ENCODE results near the gene DACH1.

DACH1 gene

GRCh38 chr13:71474936-71475335 lies 392.1 kb downstream of the DACH1 start:
- DNase-seq: no peak

- no peak for DNase-seq
These were observed 397.4 kb downstream of the DACH1 start for GRCh38 chr13:71469626-71470025.

GRCh38 chr13:71464686-71465085 lies 402.3 kb downstream of the DACH1 start:
- no peak for DNase-seq

GRCh38 chr13:71461892-71462291 lies 405.1 kb downstream of the DACH1 start:
- no peak for DNase-seq

- no peak for DNase-seq
These were observed 406.8 kb downstream of the DACH1 start for GRCh38 chr13:71460211-71460610.

- DNase-seq: no peak
These were observed 407.3 kb downstream of the DACH1 start for GRCh38 chr13:71459708-71460107.

- DNase-seq: no peak
These were observed 409.4 kb downstream of the DACH1 start for GRCh38 chr13:71457645-71458044.

GRCh38 chr13:71456136-71456535 lies 410.9 kb downstream of the DACH1 start:
- DNase-seq: no peak

- DNase-seq: no peak
These were observed 412.5 kb downstream of the DACH1 start for GRCh38 chr13:71454509-71454908.

- DNase-seq: no peak
These were observed 418.8 kb downstream of the DACH1 start for GRCh38 chr13:71448080-71448630.

GRCh38 chr13:71437704-71438103 lies 429.3 kb downstream of the DACH1 start:
- no peak for DNase-seq

GRCh38 chr13:71430681-71431080 lies 436.3 kb downstream of the DACH1 start:
- no peak for DNase-seq

GRCh38 chr13:71417205-71417604 lies 449.8 kb downstream of the DACH1 start:
- DNase-seq: no peak

GRCh38 chr13:71412231-71412630 lies 454.8 kb downstream of the DACH1 start:
- DNase-seq: no peak

GRCh38 chr13:71408416-71408815 lies 458.6 kb downstream of the DACH1 start:
- DNase-seq: no peak

GRCh38 chr13:71399631-71400215 lies 467.3 kb downstream of the DACH1 start:
- no peak for DNase-seq

GRCh38 chr13:71396149-71396548 lies 470.9 kb downstream of the DACH1 start:
- no peak for DNase-seq

GRCh38 chr13:71395053-71395452 lies 472.0 kb downstream of the DACH1 start:
- no peak for DNase-seq

GRCh38 chr13:71394176-71394575 lies 472.8 kb downstream of the DACH1 start:
- DNase-seq: no peak
